Measurements from ENCODE around the gene KHSRP.

KHSRP gene, protein sequence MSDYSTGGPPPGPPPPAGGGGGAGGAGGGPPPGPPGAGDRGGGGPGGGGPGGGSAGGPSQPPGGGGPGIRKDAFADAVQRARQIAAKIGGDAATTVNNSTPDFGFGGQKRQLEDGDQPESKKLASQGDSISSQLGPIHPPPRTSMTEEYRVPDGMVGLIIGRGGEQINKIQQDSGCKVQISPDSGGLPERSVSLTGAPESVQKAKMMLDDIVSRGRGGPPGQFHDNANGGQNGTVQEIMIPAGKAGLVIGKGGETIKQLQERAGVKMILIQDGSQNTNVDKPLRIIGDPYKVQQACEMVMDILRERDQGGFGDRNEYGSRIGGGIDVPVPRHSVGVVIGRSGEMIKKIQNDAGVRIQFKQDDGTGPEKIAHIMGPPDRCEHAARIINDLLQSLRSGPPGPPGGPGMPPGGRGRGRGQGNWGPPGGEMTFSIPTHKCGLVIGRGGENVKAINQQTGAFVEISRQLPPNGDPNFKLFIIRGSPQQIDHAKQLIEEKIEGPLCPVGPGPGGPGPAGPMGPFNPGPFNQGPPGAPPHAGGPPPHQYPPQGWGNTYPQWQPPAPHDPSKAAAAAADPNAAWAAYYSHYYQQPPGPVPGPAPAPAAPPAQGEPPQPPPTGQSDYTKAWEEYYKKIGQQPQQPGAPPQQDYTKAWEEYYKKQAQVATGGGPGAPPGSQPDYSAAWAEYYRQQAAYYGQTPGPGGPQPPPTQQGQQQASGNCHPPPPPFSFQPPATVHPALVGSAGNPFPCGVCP

DNA sequence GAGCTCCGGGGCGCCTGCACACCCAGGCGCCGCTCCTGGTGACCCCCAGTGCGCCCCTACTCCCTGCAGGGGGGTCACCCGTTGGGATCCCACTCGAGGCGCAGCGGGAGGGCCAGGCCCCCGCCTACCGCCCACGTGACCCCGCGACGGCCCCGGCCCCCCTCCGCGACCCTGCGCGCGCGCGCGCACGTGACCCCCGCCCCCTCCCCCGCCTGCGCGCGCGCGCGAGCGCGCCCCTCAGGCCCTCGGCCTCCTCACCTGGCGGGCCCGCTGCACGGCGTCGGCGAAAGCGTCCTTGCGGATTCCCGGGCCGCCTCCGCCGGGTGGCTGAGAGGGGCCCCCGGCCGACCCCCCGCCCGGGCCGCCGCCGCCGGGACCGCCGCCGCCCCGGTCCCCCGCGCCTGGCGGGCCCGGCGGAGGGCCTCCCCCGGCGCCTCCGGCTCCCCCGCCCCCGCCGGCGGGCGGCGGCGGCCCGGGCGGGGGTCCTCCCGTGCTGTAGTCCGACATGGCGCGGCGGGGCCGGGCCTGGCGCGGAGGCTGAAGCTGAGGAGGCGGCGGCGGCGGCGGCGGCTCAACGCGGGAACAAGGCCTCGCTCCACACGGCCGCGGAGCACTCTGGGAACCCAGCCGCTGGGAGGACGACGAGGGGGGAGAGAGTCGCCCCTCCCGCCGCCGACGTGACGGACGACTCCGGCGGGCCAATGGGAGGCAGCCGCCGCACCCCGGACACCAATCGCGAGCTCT lies at the start of gene KHSRP:
Gene KHSRP (minus strand): TSS at position 617 of the 744 bp plus-strand sequence. CDS start 110 bp downstream, at position 507.
- peak within 1 kb of the TSS; percentile 85; the same call in 1 of the 2 replicates for H3K27ac ChIP-seq (ENCODE audit: low read depth, low read length)

GRCh38 chr19:6473647-6474046 lies 49.0 kb upstream of the KHSRP start:
- Histone ChIP-seq H3K36me3 (ENCODE audit: control insufficient read depth, insufficient read depth, low read length) (no peaks in the 10 kb centered on the region), H3K4me3 (ENCODE audit: low read depth, low read length) (no peak overlapping the region), H3K9me3 (ENCODE audit: control insufficient read depth, insufficient read depth, low read depth, low read length) (no peaks in the 10 kb centered on the region), H3K4me1 (ENCODE audit: control insufficient read depth, insufficient read depth, low read length) (peaks cover 12% of the 10 kb centered on the region; the same call in 1 of the 2 replicates), H3K27ac (ENCODE audit: low read depth, low read length) (no peak overlapping the region), H3K9ac (ENCODE audit: low read length) (no peak overlapping the region), H3K27me3 (ENCODE audit: control insufficient read depth, insufficient read depth, low read length) (peaks cover 18% of the 10 kb centered on the region)

More for the DNA sequence above, at the start of gene KHSRP:
- peaks cover 39% of the 10 kb centered on the region for H3K36me3 ChIP-seq (ENCODE audit: control insufficient read depth, insufficient read depth, low read length)
- 0 out of 2 replicates have a peak, but pooled peaks cover 4% of the 10 kb centered on the region for H3K4me1 ChIP-seq (ENCODE audit: control insufficient read depth, insufficient read depth, low read length)
- peaks cover 4% of the 10 kb centered on the region; the same call in 1 of the 2 replicates for H3K9me3 ChIP-seq (ENCODE audit: control insufficient read depth, insufficient read depth, low read depth, low read length)
- peak within 1 kb of the TSS; percentile 89 for H3K9ac ChIP-seq (ENCODE audit: low read length)
- H3K27me3 ChIP-seq (ENCODE audit: control insufficient read depth, insufficient read depth, low read length): peaks cover 2% of the 10 kb centered on the region
- H3K4me3 ChIP-seq (ENCODE audit: low read depth, low read length): peak within 1 kb of the TSS; percentile 89

DNA sequence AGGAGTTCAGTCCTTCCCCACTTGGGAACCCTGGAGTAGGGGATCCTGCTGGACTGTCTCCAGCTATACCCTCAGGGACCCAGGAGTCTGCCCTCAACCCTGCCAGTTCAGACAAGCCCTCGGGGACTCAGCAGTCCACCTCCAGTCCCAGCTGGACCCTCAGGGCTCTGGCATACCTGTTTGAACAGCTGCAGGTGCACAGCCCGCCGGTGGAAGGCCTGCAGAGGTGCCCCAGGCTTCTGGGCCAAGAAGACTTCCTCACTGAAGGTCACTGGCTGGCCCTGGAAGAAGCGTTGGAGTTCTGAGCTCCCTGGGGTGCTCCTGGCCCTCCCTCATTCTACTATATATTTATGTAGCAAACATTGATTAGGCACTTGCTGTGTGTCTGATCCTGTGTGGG lies 48.1 kb upstream of the KHSRP start:
- Histone ChIP-seq H3K9me3 (ENCODE audit: control insufficient read depth, insufficient read depth, low read depth, low read length) (no peaks in the 10 kb centered on the region), H3K4me1 (ENCODE audit: control insufficient read depth, insufficient read depth, low read length) (peaks cover 16% of the 10 kb centered on the region; the same call in 1 of the 2 replicates), H3K9ac (ENCODE audit: low read length) (no peak overlapping the region), H3K27me3 (ENCODE audit: control insufficient read depth, insufficient read depth, low read length) (peaks cover 20% of the 10 kb centered on the region), H3K4me3 (ENCODE audit: low read depth, low read length) (no peak overlapping the region), H3K27ac (ENCODE audit: low read depth, low read length) (no peak overlapping the region), H3K36me3 (ENCODE audit: control insufficient read depth, insufficient read depth, low read length) (peaks cover 2% of the 10 kb centered on the region; the same call in 1 of the 2 replicates)

DNA sequence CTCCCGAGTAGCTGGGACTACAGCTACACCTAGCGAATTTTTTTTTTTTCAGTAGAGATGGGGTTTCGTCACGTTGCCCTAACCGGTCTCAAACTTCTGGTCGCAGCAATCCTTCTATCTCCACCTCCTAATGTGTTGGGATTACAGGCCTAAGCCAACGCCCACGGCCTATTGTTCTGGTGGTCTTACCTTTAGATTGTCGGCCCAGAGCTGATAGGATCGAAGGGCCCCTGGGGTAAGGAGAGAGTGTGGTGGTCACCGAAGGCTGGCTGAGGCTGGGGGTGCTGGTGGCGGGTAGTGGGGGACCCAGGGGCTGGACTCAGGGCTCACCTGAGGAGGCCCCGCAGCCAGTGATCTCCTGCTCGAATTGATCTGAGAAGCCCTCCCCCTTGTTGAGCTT lies 46.5 kb upstream of the KHSRP start:
- H3K36me3 ChIP-seq (ENCODE audit: control insufficient read depth, insufficient read depth, low read length): peaks cover 8% of the 10 kb centered on the region
- H3K9me3 ChIP-seq (ENCODE audit: control insufficient read depth, insufficient read depth, low read depth, low read length): no peaks in the 10 kb centered on the region
- no peak overlapping the region for H3K9ac ChIP-seq (ENCODE audit: low read length)
- H3K27ac ChIP-seq (ENCODE audit: low read depth, low read length): no peak overlapping the region
- peaks cover 20% of the 10 kb centered on the region for H3K27me3 ChIP-seq (ENCODE audit: control insufficient read depth, insufficient read depth, low read length)
- H3K4me1 ChIP-seq (ENCODE audit: control insufficient read depth, insufficient read depth, low read length): peaks cover 14% of the 10 kb centered on the region; the same call in 1 of the 2 replicates
- no peak overlapping the region for H3K4me3 ChIP-seq (ENCODE audit: low read depth, low read length)

- H3K9me3 ChIP-seq (ENCODE audit: control insufficient read depth, insufficient read depth, low read depth, low read length): no peaks in the 10 kb centered on the region
Observed at GRCh38 chr19:6470173-6470572, 45.6 kb upstream of the KHSRP start.

DNA sequence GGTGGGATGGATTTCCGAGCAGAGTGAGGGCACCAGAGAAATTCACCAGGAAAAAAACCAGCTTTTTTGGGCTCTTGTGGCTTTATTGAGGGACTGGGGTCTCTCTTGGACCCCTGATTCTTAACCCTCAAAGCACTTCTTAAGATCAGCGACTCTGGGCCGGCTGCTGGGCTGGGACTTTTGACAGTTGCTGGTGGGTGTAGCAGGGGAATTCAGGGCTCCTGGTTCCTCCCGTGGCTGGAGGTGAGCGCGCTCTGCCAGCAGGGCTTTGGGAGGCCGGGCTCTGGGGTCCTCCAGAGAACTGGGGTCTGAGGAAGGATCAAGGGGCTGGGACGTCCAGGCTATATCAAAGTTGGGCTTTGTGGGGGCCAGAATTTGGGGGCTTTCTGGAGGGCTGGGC lies 42.8 kb upstream of the KHSRP start:
- Histone ChIP-seq H3K4me3 (ENCODE audit: low read depth, low read length) (no peak overlapping the region), H3K9ac (ENCODE audit: low read length) (no peak overlapping the region), H3K36me3 (ENCODE audit: control insufficient read depth, insufficient read depth, low read length) (peaks cover 8% of the 10 kb centered on the region), H3K9me3 (ENCODE audit: control insufficient read depth, insufficient read depth, low read depth, low read length) (no peaks in the 10 kb centered on the region), H3K4me1 (ENCODE audit: control insufficient read depth, insufficient read depth, low read length) (peaks cover 9% of the 10 kb centered on the region; the same call in 1 of the 2 replicates), H3K27ac (ENCODE audit: low read depth, low read length) (no peak overlapping the region), H3K27me3 (ENCODE audit: control insufficient read depth, insufficient read depth, low read length) (peaks cover 30% of the 10 kb centered on the region; the same call in 1 of the 2 replicates)

More at GRCh38 chr19:6470173-6470572, 45.6 kb upstream of the KHSRP start:
- Histone ChIP-seq H3K9ac (ENCODE audit: low read length) (no peak overlapping the region), H3K27ac (ENCODE audit: low read depth, low read length) (no peak overlapping the region), H3K4me1 (ENCODE audit: control insufficient read depth, insufficient read depth, low read length) (peaks cover 11% of the 10 kb centered on the region; the same call in 1 of the 2 replicates), H3K4me3 (ENCODE audit: low read depth, low read length) (no peak overlapping the region), H3K27me3 (ENCODE audit: control insufficient read depth, insufficient read depth, low read length) (peaks cover 18% of the 10 kb centered on the region), H3K36me3 (ENCODE audit: control insufficient read depth, insufficient read depth, low read length) (peaks cover 8% of the 10 kb centered on the region)

- no peak overlapping the region for H3K9ac ChIP-seq (ENCODE audit: low read length)
- peaks cover 9% of the 10 kb centered on the region; the same call in 1 of the 2 replicates for H3K4me1 ChIP-seq (ENCODE audit: control insufficient read depth, insufficient read depth, low read length)
Observed at GRCh38 chr19:6466526-6467248, 42.1 kb upstream of the KHSRP start.

GRCh38 chr19:6465663-6466062 lies 41.1 kb upstream of the KHSRP start:
- Histone ChIP-seq H3K27me3 (ENCODE audit: control insufficient read depth, insufficient read depth, low read length) (peaks cover 33% of the 10 kb centered on the region; the same call in 1 of the 2 replicates), H3K9ac (ENCODE audit: low read length) (no peak overlapping the region), H3K4me1 (ENCODE audit: control insufficient read depth, insufficient read depth, low read length) (peaks cover 4% of the 10 kb centered on the region; the same call in 1 of the 2 replicates), H3K36me3 (ENCODE audit: control insufficient read depth, insufficient read depth, low read length) (peaks cover 8% of the 10 kb centered on the region), H3K27ac (ENCODE audit: low read depth, low read length) (no peak overlapping the region), H3K4me3 (ENCODE audit: low read depth, low read length) (no peak overlapping the region), H3K9me3 (ENCODE audit: control insufficient read depth, insufficient read depth, low read depth, low read length) (no peaks in the 10 kb centered on the region)

More at GRCh38 chr19:6466526-6467248, 42.1 kb upstream of the KHSRP start:
- H3K36me3 ChIP-seq (ENCODE audit: control insufficient read depth, insufficient read depth, low read length): peaks cover 8% of the 10 kb centered on the region
- H3K27ac ChIP-seq (ENCODE audit: low read depth, low read length): no peak overlapping the region
- H3K4me3 ChIP-seq (ENCODE audit: low read depth, low read length): no peak overlapping the region
- no peaks in the 10 kb centered on the region for H3K9me3 ChIP-seq (ENCODE audit: control insufficient read depth, insufficient read depth, low read depth, low read length)
- peaks cover 33% of the 10 kb centered on the region; the same call in 1 of the 2 replicates for H3K27me3 ChIP-seq (ENCODE audit: control insufficient read depth, insufficient read depth, low read length)

- peaks cover 8% of the 10 kb centered on the region for H3K36me3 ChIP-seq (ENCODE audit: control insufficient read depth, insufficient read depth, low read length)
- peaks cover 4% of the 10 kb centered on the region; the same call in 1 of the 2 replicates for H3K4me1 ChIP-seq (ENCODE audit: control insufficient read depth, insufficient read depth, low read length)
- H3K9ac ChIP-seq (ENCODE audit: low read length): peak overlapping the region; percentile 63
- peaks cover 33% of the 10 kb centered on the region; the same call in 1 of the 2 replicates for H3K27me3 ChIP-seq (ENCODE audit: control insufficient read depth, insufficient read depth, low read length)
- no peak overlapping the region for H3K27ac ChIP-seq (ENCODE audit: low read depth, low read length)
- H3K9me3 ChIP-seq (ENCODE audit: control insufficient read depth, insufficient read depth, low read depth, low read length): no peaks in the 10 kb centered on the region
- H3K4me3 ChIP-seq (ENCODE audit: low read depth, low read length): peak overlapping the region; percentile 94
Observed at GRCh38 chr19:6465006-6465405, 40.4 kb upstream of the KHSRP start.

Data from HUES6 (cell line).